Measurements from ENCODE around the gene TMEM9. TPM values are rescaled to one million over a fixed set of nuclear protein-coding genes. Genes with fewer than 3 reads are reported as not detected.

Gene TMEM9
- polyA plus RNA-seq, 3 donors: 13.6 to 43.6 (median 22.4) TPM

- no peak for DNase-seq
- H3K9ac ChIP-seq (ENCODE audit: insufficient read depth, low read length, poor library complexity, severe bottlenecking): no peak overlapping the region
- intact Hi-C loops (cut with micrococcal nuclease): no loop called here
- 94% methylated on average over 2 of the region's 3 CpGs for WGBS (ENCODE audit: insufficient coverage)
- H3K4me1 ChIP-seq (ENCODE audit: control insufficient read depth in 1 of 2, insufficient read depth in 2 of 2, low read length in 2 of 2): no peaks in the 10 kb centered on the region
- H4K20me1 ChIP-seq (ENCODE audit: insufficient read depth, low read length): no peaks in the 10 kb centered on the region
- Mint-ChIP-seq H3K9me3 (no peaks in the 10 kb centered on the region), H3K4me1 (peaks cover under 1% of the 10 kb centered on the region), H3K27ac (no peak overlapping the region), H3K4me3 (no peak overlapping the region), H3K36me3 (no peaks in the 10 kb centered on the region), H3K27me3 (ENCODE audit: low read depth in 3 of 3) (peaks cover 4 to 10% (median 6%) of the 10 kb centered on the region in 3 donors)
- H3K4me3 ChIP-seq (replicated peaks in 1 of 3; ENCODE audit: low read depth in 2 of 3, low read length in 3 of 3): no peak overlapping the region
- H3K4me2 ChIP-seq (replicated peaks; ENCODE audit: extremely low read depth, low read length, poor library complexity, severe bottlenecking): no peak overlapping the region
- no peaks in the 10 kb centered on the region for H3K9me3 ChIP-seq (replicated peaks in 1 of 2; ENCODE audit: control insufficient read depth in 1 of 2, insufficient read depth in 1 of 2, low read length in 2 of 2)
- no peaks in the 10 kb centered on the region for H3K79me2 ChIP-seq (ENCODE audit: insufficient read depth, low read length)
- no peak for TF ChIP-seq CTCF (IDR thresholded peaks at IDR 0.05)
- H2AFZ ChIP-seq (ENCODE audit: insufficient read depth, low read depth, low read length, poor library complexity, severe bottlenecking): no peak overlapping the region
- H3K27ac ChIP-seq (ENCODE audit: low read depth in 1 of 2, low read length in 2 of 2): no peak overlapping the region
- no peaks in the 10 kb centered on the region for H3K36me3 ChIP-seq (replicated peaks in 1 of 2; ENCODE audit: control insufficient read depth in 1 of 2, insufficient read depth in 2 of 2, low read length in 2 of 2)
- no peaks in the 10 kb centered on the region for H3K27me3 ChIP-seq (ENCODE audit: control insufficient read depth in 2 of 2, insufficient read depth in 2 of 2, low read length in 2 of 2)
These were observed 61.5 kb downstream of the TMEM9 start for GRCh38 chr1:201092738-201093137.

DNA sequence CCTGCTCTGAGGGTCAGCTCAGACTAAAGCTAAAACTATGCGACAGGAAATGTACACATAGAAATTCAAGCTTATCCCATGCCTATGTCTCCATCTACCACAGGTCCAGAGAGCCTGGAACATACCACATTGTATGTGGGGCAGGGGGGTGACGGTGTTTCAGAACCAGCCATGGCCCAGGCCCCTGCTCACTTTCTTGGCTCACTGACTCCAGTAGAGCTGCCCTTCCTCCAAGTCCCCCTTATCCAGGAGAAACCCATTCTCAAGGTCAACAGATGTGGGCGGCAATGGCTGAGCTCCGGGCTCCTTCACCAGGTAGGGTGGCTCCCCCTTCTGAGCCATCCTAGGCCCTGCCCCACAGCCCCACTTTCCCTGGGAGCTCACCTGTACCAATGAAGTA, 63.0 kb downstream of the TMEM9 start:
- no peak for DNase-seq
- peaks cover 6 to 8% (median 8%) of the 10 kb centered on the region in 3 donors for H3K27me3 Mint-ChIP-seq (ENCODE audit: low read depth in 3 of 3)
- H3K4me1 ChIP-seq (ENCODE audit: control insufficient read depth in 1 of 2, insufficient read depth in 2 of 2, low read length in 2 of 2): no peaks in the 10 kb centered on the region
- H3K27me3 ChIP-seq (ENCODE audit: control insufficient read depth in 2 of 2, insufficient read depth in 2 of 2, low read length in 2 of 2): no peaks in the 10 kb centered on the region
- H3K36me3 ChIP-seq (replicated peaks in 1 of 2; ENCODE audit: control insufficient read depth in 1 of 2, insufficient read depth in 2 of 2, low read length in 2 of 2): no peaks in the 10 kb centered on the region
- H3K9me3 ChIP-seq (replicated peaks in 1 of 2; ENCODE audit: control insufficient read depth in 1 of 2, insufficient read depth in 1 of 2, low read length in 2 of 2): no peaks in the 10 kb centered on the region
- no peak overlapping the region for H3K4me3 ChIP-seq (replicated peaks in 1 of 3; ENCODE audit: low read depth in 2 of 3, low read length in 3 of 3)
- H3K79me2 ChIP-seq (ENCODE audit: insufficient read depth, low read length): no peaks in the 10 kb centered on the region
- no peaks in the 10 kb centered on the region for H3K9me3 Mint-ChIP-seq
- H4K20me1 ChIP-seq (ENCODE audit: insufficient read depth, low read length): no peaks in the 10 kb centered on the region
- intact Hi-C loops (cut with micrococcal nuclease): no loop called here
- H3K4me2 ChIP-seq (replicated peaks; ENCODE audit: extremely low read depth, low read length, poor library complexity, severe bottlenecking): no peak overlapping the region
- H3K4me3 Mint-ChIP-seq: no peak overlapping the region
- peaks cover 2% of the 10 kb centered on the region for H3K4me1 Mint-ChIP-seq
- H3K27ac ChIP-seq (ENCODE audit: low read depth in 1 of 2, low read length in 2 of 2): no peak overlapping the region
- TF ChIP-seq CTCF (IDR thresholded peaks at IDR 0.05): no peak
- no peak overlapping the region for H3K27ac Mint-ChIP-seq
- H3K36me3 Mint-ChIP-seq: no peaks in the 10 kb centered on the region
- 100% methylated on average over 2 of the region's 4 CpGs for WGBS (ENCODE audit: insufficient coverage)
- no peak overlapping the region for H2AFZ ChIP-seq (ENCODE audit: insufficient read depth, low read depth, low read length, poor library complexity, severe bottlenecking)
- H3K9ac ChIP-seq (ENCODE audit: insufficient read depth, low read length, poor library complexity, severe bottlenecking): no peak overlapping the region
